HG03520 (cell line): ENCODE results near the gene TMEM178B.

ENCODE experiments used
- ATAC-seq: cut with Tn5 transposase; IDR thresholded peaks from one replicate; pipeline ENCODE4 v1.9.1; 2021; ENCODE audit warnings: mild to moderate bottlenecking, moderate library complexity; ENCODE audit not compliant: unreplicated experiment

The TMEM178B gene

GRCh38 chr7:141218941-141219340 lies 145.1 kb downstream of the TMEM178B start:
- ATAC-seq: no peak

GRCh38 chr7:141220263-141220880 lies 146.5 kb downstream of the TMEM178B start:
- no peak for ATAC-seq

- ATAC-seq: no peak
These were observed 147.2 kb downstream of the TMEM178B start for GRCh38 chr7:141221007-141221612.

- ATAC-seq: no peak
These were observed 152.2 kb downstream of the TMEM178B start for GRCh38 chr7:141225916-141226618.

- ATAC-seq: no peak
These were observed 153.6 kb downstream of the TMEM178B start for GRCh38 chr7:141227454-141227853.

GRCh38 chr7:141228482-141228881 lies 154.6 kb downstream of the TMEM178B start:
- no peak for ATAC-seq

- ATAC-seq: no peak
These were observed 157.3 kb downstream of the TMEM178B start for GRCh38 chr7:141231018-141231792.

GRCh38 chr7:141232286-141233051 lies 158.6 kb downstream of the TMEM178B start:
- ATAC-seq: no peak

GRCh38 chr7:141234335-141235105 lies 160.7 kb downstream of the TMEM178B start:
- no peak for ATAC-seq

GRCh38 chr7:141235656-141236055 lies 161.8 kb downstream of the TMEM178B start:
- no peak for ATAC-seq

- no peak for ATAC-seq
These were observed 164.9 kb downstream of the TMEM178B start for GRCh38 chr7:141238596-141239243.

GRCh38 chr7:141239661-141240060 lies 165.8 kb downstream of the TMEM178B start:
- ATAC-seq: no peak

GRCh38 chr7:141242568-141242967 lies 168.7 kb downstream of the TMEM178B start:
- no peak for ATAC-seq

GRCh38 chr7:141243368-141243767 lies 169.5 kb downstream of the TMEM178B start:
- no peak for ATAC-seq

GRCh38 chr7:141244435-141244834 lies 170.6 kb downstream of the TMEM178B start:
- ATAC-seq: no peak

- ATAC-seq: no peak
These were observed 172.6 kb downstream of the TMEM178B start for GRCh38 chr7:141246426-141246825.

GRCh38 chr7:141251180-141251579 lies 177.3 kb downstream of the TMEM178B start:
- no peak for ATAC-seq

- ATAC-seq: no peak
These were observed 178.1 kb downstream of the TMEM178B start for GRCh38 chr7:141251957-141252356.

GRCh38 chr7:141257597-141257996 lies 183.7 kb downstream of the TMEM178B start:
- ATAC-seq: no peak
